Measurements from ENCODE around the gene CTU2. TPM values are rescaled to one million over a fixed set of nuclear protein-coding genes. Genes with fewer than 3 reads are reported as not detected.

CTU2 gene
- total and polyA plus RNA-seq, 9 of the 15 experiments (the other 6 are each of a cell fraction or from before 2014, with no cell fraction given): 1.3 to 105 (median 23.2) TPM

- no peak for TF ChIP-seq FIP1L1 (IDR thresholded peaks at IDR 0.05; ENCODE audit: low read depth, low read length, poor library complexity, severe bottlenecking)
Observed at GRCh38 chr16:88761143-88761534, 54.8 kb downstream of the CTU2 start (continued).

- in situ Hi-C loops (cut with MboI) (no loop called here), intact Hi-C loops (cut with micrococcal nuclease) (no loop called here)
- peaks cover 24 to 96% of the 10 kb centered on the region in 2 experiments for H3K4me1 ChIP-seq (replicated peaks in 1 of 2; ENCODE audit: control insufficient read depth in 2 of 2, insufficient read depth in 2 of 2, low read length in 2 of 2)
- TF ChIP-seq PRPF4 (IDR thresholded peaks at IDR 0.05; ENCODE audit: insufficient read depth, low read depth, low read length, poor library complexity, severe bottlenecking): no peak
- 0 out of 2 replicates have a peak, but pooled peaks have one; percentile 24 for TF ChIP-seq STAG1 (CRISPR knock-in tag; IDR thresholded peaks at IDR 0.05; ENCODE audit: borderline replicate concordance)
- ATAC-seq (no peak), FAIRE-seq (no peak), DNase-seq (ENCODE audit: extremely low read depth in 1 of 4, low spot score in 3 of 4) (no peak)
- H3K9me1 ChIP-seq (ENCODE audit: control insufficient read depth, insufficient read depth, low read length): peaks cover 38% of the 10 kb centered on the region
- peaks cover 79% of the 10 kb centered on the region for H4K20me1 ChIP-seq (replicated peaks; ENCODE audit: control insufficient read depth, insufficient read depth, low read length)
- H3K79me2 ChIP-seq (ENCODE audit: control insufficient read depth, insufficient read depth, low read length): peaks cover 100% of the 10 kb centered on the region
- H3K4me2 ChIP-seq (ENCODE audit: insufficient read depth, low read length): no peak overlapping the region
- no peaks in the 10 kb centered on the region for H3K27me3 ChIP-seq (ENCODE audit: control insufficient read depth in 2 of 2, insufficient read depth in 2 of 2, low read length in 2 of 2)
- BruUV-seq (replicated peaks): no TSS peak
- CTCF ChIA-PET (ENCODE audit: low intra/inter-chr PET ratio): no interaction called here
- no peaks in the 10 kb centered on the region for H3K9me3 ChIP-seq (replicated peaks; ENCODE audit: control insufficient read depth, insufficient read depth, low read depth, low read length)
- H2AFZ ChIP-seq (ENCODE audit: low read depth, low read length): no peak overlapping the region
- 78% methylated on average over 9 of the region's 10 CpGs for WGBS (ENCODE audit: insufficient coverage, low coverage, missing lambda C conversion rate)
- H3K9ac ChIP-seq (ENCODE audit: insufficient read depth in 1 of 2, low read depth in 2 of 2, low read length in 2 of 2): peak overlapping the region in 1 of 2 experiments; percentile 65; a peak in 2 of 4 replicates
- H3K36me3 ChIP-seq (ENCODE audit: control insufficient read depth, insufficient read depth, low read length): peaks cover 95% of the 10 kb centered on the region
- no peak overlapping the region for H3K4me3 ChIP-seq
- POLR2A ChIA-PET: interaction anchor here (0.5 to 5.6 kb wide), 6 partner anchors 8 to 98 kb away, joined by 3 to 26 read pairs (median 9); no protein-coding TSS in a partner anchor
- no peak overlapping the region for H3K27ac ChIP-seq (ENCODE audit: extremely low read depth, low read depth, low read length)
Observed at GRCh38 chr16:88761830-88762229, 55.5 kb downstream of the CTU2 start.
